HG02943 (cell line): Measurements from ENCODE around the gene CUBN.

Source experiments
- ATAC-seq: cut with Tn5 transposase; IDR thresholded peaks from one replicate; pipeline ENCODE4 v1.9.1; 2021; ENCODE audit warnings: mild to moderate bottlenecking, low read depth, moderate library complexity; ENCODE audit not compliant: unreplicated experiment

The CUBN gene

DNA sequence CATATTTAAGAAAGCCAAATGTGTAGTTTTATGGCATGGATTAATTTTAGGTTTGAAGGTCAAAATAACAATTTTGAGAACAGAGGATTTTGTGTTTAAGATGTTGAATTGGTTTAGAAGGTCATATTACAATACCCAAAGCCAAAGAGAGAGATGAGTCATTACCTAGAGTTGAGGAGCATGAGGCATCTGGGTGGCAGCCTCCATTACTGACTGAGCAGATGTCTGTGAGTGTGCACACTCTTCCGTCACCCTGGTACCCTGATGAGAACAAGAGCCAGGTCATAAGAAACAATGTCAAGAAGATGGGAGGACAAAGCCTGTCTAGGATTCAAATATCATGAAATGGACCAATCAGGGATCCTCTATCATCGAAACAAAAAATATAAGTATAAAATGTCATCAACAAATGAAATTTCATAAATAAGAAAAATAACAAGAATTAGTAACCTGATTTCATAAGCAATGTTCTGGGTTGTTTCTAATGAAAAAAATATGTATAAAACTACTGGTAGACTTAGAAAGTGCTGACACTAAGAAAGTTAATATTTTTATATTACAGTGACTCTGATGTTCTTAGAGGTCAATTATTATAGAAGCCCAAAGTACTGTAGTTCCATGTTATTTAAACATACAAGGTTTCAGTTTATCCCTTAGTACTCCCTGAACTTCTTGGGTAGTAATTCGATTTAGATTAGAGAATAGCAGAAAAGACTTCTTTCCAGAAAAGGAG, 20.0 kb downstream of the CUBN start:
- ATAC-seq, result no peak

DNA sequence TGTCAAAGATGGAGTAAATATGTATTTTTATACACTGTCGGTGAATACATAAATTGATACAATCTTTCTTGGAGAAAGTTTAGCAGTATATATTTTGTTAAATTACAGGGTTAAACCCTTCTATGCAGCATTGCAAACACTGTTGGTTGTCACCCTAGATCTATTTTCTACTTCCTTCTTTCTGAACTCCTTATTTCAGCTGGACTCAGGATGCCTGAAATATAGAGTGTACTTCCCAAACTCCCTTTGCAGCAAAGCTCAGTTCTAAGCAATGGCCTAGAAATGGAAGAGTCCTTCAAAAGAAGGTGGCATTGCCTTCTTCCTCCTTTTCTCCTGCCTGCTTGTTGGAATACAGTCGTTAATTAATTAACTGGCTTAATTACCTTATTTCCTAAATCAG, 20.6 kb downstream of the CUBN start:
- no peak for ATAC-seq

DNA sequence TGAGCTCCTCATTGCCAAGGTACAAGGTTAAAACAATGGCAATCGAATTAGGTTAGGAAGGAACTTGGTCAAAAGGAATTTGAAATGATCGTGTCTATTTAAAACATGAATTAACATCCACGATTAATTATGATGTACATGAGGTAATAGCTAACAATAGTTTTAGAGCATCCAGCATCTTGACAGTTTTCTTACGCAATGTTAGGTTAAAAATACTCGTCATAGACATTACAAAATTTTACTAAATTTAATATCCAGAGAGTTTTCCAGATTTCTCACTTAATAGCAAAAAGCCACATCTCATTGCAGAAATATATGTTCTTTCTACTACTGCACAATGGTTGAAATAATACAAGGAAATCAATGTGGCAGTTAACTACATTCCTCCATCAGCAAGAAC, 22.6 kb downstream of the CUBN start:
- no peak for ATAC-seq

DNA sequence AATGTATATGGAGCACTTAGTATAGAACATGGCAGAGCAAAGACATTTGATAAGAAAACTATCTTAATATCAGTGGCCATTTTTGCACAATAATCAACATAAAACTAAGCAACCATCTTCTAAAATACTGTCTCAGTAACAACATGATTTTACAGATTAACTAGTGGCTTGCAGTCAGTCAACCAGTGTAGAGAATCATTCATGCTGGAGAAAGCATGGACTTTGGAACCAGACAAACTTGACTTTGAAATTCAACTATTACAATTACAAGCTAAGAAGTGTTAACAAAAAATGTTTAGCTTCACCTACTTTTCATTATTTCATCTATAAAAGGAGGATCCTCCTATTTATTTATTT, 27.7 kb downstream of the CUBN start:
- ATAC-seq, result no peak

DNA sequence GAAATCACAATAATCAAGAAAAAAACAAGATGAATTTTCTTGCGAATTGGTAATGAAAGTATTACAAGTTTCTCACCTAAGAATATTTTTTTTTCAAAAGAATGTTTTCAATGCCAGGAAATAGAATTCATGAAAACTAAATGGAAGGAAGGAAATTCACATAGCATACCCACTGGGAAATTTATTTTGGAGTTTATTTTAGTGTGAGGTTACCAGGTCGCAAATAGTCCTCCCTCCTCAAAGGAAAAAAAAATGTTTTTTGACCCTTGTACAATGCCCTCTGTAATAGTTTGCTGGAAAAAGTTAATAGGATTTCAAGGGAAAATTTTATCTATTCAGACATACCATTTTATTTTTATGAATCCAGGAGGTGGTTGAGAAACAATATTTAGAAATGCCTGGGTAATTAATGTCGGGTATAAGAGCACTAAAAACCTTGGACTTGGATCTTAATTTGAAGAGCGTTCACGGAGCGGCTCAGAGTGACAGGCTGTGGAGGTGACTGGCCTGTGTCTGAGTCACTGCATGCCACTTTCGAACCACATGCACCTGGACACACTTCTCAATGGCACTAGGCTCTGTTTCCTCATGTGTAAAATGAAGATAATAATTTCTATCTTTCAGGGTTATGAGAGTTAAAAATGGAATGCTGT, 28.2 kb downstream of the CUBN start:
- no peak for ATAC-seq

DNA sequence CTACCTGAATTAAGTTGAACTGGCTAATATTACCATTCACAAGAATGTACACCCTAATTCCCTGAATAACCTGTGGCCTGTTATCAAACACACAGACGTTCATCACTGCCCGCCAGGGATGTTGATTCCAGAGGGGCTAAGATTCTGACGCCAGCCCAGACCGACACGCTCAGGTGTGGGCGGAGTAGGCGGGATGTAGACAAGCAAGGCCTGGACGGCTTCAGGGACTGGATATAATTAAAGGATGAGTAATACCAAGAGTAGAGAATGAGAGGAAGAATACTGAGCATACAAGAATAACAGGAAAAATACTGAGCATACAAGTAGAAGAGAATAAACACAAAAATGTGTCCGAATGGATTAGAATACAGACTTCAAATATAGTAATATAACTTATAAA, 29.0 kb downstream of the CUBN start:
- no peak for ATAC-seq

DNA sequence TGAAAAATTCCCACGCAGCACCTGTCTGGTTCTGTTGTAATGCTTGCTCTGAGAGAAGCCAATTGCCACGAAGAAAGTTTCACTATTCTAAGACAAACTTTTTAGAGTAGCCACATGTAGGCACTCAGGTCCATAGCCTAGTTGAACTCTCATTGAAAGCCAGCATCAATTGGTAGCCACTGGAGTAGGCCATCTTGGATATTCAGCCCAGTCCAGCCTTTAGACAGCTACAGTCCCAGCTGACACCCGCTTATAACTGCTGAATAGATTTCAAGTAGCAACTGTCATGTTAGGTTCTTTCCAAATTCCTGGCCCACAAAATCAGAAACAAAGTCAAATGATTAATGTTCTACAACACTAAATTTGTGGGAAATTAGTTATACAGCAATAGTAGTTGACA, 31.6 kb downstream of the CUBN start:
- ATAC-seq, result no peak

DNA sequence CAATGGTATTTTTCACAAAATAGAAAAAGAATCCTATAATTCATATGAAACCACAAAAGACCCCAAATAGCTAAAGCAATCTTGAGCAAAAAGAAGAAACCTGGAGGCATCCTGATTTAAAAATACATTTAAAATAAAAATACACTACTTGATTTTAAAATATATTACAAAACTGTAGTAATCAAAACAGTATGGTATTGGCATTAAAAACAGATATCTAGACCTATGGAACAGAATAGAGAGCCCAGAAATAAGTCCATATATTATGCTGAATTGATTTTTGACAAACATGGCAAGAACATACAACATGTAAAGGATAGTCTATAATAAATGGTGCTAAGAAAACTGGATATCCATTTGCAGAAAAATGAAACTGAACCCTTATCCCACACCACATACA, 34.8 kb downstream of the CUBN start:
- no peak for ATAC-seq

DNA sequence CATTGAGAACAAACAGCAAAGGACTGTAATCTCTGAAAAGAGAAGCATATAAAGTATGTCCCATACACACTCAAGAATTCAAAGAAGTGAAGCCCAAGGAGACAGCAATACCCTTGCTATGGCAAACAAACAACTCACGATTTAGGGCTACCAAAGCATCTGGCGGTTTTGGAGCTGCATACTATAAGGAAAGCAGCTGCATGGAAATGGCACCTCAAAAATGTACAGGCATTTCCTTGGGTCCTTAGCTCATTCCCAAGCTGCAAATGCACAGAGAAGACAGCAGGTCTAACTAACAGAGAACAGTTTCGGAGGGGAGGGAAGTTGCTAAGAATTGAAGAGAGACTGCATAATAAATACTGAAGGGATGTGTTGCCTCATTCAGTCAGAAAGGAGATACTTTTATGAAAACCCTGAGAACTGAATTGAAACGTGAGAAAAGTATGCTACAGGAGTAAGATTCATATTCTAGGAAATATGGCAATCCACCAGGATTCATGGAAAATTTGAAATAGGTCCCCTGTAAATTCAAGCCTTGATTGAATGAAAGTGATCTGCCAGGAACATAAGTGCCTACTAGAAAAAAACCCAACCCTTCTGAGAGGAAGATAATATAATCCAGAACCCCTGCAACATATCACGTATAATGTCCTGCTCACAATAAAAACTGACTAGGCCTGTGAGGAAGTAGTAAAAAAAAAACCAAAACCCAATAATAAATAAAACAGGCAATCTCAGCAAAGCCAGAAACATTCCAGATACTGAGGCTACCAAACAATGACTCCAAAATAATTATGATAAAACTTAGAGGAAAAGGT, 36.4 kb downstream of the CUBN start:
- ATAC-seq, result no peak

DNA sequence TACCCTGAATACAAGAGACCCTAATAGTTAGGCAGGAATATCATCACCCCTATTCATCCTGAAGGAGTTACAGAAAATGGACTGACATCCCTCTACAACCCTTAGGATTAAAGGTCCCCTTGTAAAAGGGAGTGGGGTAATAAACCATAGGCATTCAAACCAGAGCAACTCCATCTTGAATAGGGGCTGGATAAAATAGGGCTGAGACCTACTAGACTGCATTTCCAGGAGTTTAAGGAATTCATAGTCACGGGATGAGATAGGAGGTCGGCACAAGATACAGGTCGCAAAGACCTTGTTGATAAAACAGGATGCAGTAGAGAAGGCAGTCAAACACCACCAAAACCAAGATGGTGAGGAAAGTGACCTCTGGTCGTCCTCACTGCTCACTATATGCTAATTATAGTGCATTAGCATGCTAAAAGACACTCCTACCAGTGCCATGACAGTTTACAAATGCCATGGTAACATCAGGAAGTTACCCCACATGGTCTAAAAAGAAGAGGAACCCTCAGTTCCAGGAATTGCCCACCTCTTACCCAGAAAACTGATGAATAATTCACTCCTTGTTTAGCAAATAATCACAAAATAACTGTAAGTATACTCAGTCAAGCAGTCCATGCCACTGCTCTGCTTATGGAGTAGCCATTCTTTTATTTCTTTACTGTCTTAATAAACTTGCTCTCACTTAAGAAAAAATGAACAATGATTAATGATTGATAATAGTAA, 37.2 kb downstream of the CUBN start:
- no peak for ATAC-seq

DNA sequence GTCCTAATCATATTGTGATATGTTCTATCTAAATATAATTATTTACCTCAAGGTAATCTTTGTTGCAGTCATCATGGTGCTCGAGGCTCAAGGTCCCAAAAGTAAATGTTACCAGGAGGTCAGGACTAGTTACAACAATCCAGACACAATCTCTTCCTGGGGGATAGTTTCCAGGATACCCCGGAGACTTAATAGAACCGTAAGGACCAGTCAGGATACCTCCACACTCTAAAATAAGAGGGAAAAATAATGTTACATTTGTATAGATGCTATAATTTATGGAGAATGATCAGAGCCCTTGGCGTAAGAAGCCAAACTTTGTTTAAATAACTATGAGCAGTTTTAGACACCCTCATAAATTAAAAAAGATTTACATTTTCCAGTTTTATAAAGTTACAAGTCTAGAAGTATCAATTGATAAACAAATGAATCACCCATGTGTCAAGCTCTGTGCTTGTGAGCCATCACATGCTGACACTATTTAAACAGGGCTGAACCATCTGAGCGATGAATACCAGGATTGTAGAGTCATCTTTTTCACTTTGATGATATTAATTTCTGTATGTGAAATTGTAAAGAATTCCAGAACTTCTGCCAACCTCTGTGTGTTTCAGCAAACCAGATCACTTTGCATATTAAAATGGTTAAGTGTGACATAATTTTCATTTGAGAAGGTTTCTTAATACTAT, 41.3 kb downstream of the CUBN start:
- ATAC-seq, result no peak

DNA sequence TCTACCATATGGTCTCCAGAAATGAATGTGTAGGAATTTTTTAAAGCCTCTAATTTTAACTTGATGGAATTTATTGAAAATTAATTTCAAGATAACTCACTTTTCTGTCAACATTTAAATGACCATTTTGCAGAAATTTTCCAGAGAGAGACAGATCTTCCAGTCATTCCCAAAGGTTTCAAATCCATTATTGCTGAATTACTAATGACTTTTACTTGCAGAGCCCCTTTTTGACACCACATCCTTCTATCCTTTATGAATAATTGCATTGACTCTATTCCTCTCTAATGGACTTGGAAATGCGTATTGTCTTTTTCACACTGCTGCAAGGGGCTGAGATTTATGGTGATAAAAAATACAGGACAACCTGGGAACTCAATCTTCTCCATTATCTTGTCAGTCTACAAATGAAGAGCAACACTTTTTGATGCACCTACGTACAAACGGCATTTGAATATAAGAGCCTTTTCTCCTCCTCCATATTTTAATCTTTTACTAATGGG, 42.7 kb downstream of the CUBN start:
- ATAC-seq, result no peak

DNA sequence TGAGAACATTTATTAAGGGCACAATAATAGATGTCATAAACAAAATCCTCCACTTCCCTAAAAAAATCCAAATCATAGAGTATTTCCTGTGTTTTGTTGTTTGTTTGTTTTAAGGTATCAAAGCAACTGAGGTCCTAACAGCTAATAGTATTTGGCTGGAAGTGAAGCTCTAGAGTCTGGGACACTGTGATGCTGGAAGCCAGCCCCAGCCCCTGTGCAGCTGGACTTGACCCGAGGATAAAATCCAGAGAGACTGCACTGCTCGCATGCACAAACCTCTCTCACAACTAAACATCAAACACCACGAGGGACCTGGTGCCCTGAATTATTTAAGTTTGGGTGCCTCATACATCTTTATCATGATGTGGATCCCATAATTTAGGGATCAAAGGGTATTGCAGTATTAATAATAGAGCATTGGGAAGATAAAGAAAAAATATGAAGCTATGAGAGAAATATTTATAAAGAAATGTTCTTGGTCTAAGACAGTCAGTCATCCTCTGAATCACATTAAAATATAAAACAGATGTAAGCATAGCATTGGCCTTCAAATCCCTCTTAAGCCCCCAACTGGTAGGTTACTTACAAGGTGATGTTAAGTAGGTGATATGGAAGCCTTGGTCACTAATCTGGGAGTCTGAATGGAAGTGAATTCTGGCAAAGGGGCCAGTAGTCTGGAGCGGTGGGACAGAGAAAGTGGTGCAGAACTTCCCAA, 44.4 kb downstream of the CUBN start:
- ATAC-seq, result no peak

DNA sequence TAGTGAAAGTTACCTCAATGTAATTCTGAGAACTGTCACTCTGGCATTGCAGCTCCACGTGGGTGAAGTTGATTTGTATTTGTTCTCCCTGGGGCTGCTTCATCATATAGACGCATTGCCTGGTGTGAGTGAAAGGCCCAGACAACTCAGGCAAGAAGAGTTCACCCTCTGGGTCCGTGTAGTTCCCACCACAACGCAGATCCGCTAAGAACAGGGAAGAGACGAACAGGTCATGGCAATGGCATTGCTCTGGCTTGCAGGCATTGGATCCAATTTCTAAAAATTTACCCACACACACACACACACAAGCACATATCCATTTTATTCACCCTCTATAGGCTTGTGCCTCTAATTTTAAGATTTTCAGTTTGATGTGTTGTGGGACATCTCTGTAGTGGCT, 45.4 kb downstream of the CUBN start:
- ATAC-seq, result no peak

DNA sequence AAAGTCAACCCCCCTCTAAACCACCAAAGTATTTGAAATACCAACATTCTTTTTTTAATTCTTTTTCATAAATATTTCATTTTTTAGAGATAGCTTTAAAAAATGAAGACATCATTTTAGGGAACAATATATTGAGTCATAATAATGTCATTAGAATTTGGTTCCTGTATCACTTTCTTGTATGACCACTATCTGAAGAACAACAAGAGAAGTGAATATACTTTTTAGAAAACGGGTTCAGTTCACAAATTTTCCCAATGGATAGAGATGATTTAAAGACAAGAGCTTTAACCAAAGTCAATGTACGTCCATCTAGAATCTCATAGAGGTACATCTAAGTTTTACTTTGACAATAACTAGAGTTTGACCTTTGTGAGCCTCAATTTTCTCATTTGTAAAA, 48.2 kb downstream of the CUBN start:
- no peak for ATAC-seq

DNA sequence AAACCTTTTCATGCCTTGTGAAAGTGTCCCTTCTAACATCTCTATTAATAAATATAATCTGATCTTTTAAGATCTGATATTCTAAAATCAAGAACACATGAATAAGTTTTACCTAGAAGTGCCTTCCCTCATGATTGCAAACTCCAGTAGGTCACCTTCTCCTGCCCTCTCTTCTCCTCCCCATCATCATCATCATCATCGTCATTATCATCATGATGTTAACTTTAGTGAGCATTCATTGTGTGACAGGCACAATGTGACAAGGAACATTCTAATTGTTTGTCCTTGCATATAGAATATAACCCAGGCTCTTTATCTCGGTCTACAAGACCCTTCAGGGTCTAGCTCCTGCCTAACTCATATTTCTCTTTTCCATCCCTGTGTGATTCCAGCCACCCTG, 51.7 kb downstream of the CUBN start:
- ATAC-seq, result no peak

DNA sequence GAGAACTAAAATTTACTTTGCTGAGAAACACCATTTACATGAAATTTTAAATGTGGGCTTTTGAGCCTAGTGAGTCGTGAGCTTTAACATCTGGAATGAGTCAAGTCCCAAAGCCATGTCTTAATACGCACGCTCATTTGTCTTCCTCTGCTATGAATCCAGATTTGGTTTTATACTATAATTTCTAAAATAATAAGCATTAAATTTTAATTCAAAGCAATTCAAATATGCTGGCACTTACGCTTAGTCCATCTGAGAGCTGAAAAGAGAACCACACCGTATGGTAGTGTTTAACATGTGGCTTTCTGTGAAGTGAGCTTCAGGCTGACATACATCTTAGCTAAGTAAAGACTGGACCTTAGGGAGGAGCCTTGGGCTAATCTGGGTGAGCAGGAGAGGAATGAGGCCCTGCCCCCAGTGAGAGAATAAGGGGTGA, 52.2 kb downstream of the CUBN start:
- ATAC-seq, result no peak

DNA sequence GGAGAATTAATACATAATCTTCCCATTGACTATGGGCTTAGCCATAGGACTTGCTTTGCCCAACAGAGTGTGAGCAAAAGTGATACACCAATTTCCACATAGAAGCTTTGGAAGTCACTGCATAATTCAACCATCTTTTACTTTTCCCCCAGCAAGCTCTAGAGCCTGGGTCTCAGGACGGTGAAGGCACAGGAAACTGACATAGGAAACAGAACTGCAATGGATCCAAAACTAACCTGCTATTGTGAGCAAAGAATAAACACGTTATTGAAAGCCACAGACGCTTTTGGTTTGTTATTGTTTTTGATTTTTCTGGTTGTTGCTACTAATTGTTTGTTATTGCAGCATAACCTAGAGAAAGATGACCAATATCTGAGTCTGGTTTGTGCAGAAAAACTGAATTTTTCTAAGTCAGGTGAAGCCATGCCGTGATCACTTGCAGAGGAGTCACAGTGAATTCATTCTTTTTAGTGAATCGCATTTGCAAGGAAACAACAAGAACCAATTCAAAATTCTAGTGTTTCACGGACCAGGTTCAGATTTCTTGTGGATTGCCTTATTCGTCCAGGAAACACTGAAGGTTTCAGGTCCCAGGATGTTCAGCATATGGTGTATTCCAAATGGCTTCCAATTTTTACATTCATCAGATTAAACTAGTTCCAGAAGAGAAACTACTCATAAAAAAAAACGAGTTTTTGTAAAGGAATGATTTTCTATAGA, 52.8 kb downstream of the CUBN start:
- ATAC-seq, result no peak
